NT2/D1 (cell line): ENCODE data around the gene SORCS3.

Experiments
- DNase-seq: peaks from one replicate; pipeline ENCODE4 v3.0.0-alpha.2; 2011; ENCODE audit warnings: low read depth, low spot score
- H3K27me3 ChIP-seq: 2 replicates; pipeline ENCODE4 v1.6.0; 2011; ENCODE audit warnings: mild to moderate bottlenecking; ENCODE audit not compliant: insufficient read length, insufficient read depth
- H3K36me3 ChIP-seq: 2 replicates; pipeline ENCODE4 v1.6.1; 2011; ENCODE audit warnings: mild to moderate bottlenecking, low read length, mixed read lengths; ENCODE audit not compliant: insufficient read depth, insufficient read length
- H3K4me1 ChIP-seq: 2 replicates; pipeline ENCODE4 v1.5.1; 2011; ENCODE audit not compliant: insufficient read depth, insufficient read length
- H3K4me3 ChIP-seq: 2 replicates; pipeline ENCODE4 v1.5.1; 2011; ENCODE audit warnings: low read depth; ENCODE audit not compliant: insufficient read length
- H3K9ac ChIP-seq: 2 replicates; pipeline ENCODE4 v1.6.0; 2011; ENCODE audit warnings: low read depth; ENCODE audit not compliant: insufficient read length
- H3K9me3 ChIP-seq: 2 replicates; pipeline ENCODE4 v1.5.1; 2011; ENCODE audit warnings: mild to moderate bottlenecking, low read length; ENCODE audit not compliant: insufficient read depth
- SUZ12 ChIP-seq: IDR thresholded peaks from 2 replicates; pipeline ENCODE4 v1.6.1; 2011; ENCODE audit not compliant: insufficient read length, insufficient read depth; ENCODE audit errors: extremely low read depth
- YY1 ChIP-seq: IDR thresholded peaks from 2 replicates; pipeline ENCODE4 v1.6.1; 2011; ENCODE audit not compliant: insufficient read length, insufficient read depth
- ZNF274 ChIP-seq: IDR thresholded peaks from 2 replicates; pipeline ENCODE4 v1.6.1; 2011; ENCODE audit warnings: mild to moderate bottlenecking, low read depth, low read length

Gene SORCS3

DNA sequence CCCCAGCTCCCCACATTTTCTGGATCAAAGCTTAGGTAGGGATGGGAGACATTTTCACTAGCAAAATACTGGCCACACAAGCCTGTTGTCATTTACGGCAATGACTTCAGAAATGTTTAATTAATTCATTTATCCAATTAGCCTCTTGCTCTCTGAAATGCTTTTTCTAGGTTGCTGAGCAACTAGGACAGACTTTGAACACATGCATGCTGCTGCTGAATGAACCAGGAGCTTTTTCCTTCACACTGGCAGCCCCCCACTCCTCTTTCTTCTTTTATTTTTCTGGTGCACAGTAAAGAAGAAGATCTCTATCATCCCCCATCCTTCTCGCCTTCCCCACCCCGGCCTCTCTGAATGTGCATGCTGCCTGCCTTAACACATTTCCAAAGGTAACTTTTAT is 22.5 kb downstream of the SORCS3 start:
- H3K9ac ChIP-seq: no peak overlapping the region
- DNase-seq: no peak
- H3K27me3 ChIP-seq: no peaks in the 10 kb centered on the region
- no peaks in the 10 kb centered on the region for H3K4me1 ChIP-seq
- no peak for TF ChIP-seq SUZ12
- TF ChIP-seq YY1: no peak
- TF ChIP-seq ZNF274: no peak
- H3K4me3 ChIP-seq: no peak overlapping the region
- H3K9me3 ChIP-seq: no peaks in the 10 kb centered on the region
- no peaks in the 10 kb centered on the region for H3K36me3 ChIP-seq

DNA sequence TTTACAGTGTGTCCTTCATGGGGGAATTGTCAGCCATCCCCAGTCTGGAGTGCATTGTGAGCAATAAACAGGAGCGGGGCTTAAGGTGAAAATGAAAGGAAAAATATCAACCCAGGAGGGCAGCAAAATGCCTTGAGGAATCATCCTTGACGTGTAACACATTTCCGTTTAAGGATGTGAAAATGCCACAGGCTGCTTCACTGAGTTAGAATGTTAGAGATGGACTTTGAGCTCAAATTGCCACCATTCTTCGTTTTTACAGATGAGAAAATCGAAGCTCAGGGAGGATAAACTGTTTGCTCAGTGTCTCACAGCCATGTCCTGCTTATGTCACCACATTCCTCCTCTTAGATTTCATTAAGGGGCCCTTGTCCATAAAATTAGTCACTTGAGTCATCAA is 23.1 kb downstream of the SORCS3 start:
- TF ChIP-seq SUZ12: no peak
- no peak for TF ChIP-seq ZNF274
- TF ChIP-seq YY1: no peak
- Histone ChIP-seq H3K9ac (no peak overlapping the region), H3K4me3 (no peak overlapping the region), H3K4me1 (no peaks in the 10 kb centered on the region), H3K36me3 (no peaks in the 10 kb centered on the region), H3K27me3 (no peaks in the 10 kb centered on the region), H3K9me3 (no peaks in the 10 kb centered on the region)
- DNase-seq: no peak

DNA sequence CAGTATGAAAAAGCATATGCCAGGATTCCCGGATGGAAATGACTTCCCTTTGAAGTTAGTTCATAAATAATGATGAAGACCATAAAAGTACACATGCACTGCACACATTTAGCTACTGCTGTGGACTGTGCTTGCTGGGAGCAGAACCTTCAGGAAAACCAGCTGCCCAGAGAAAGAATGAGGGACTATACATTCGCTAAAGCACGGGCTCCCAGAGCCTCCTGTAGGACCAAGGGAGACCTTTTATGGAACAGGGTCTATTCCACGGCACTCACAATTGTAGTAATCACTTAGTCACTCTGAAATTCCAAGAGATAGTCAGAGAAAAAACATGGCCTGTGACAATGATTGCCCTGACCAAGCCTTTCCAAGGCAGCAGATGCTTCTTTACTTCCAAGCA is 24.1 kb downstream of the SORCS3 start:
- Histone ChIP-seq H3K9ac (no peak overlapping the region), H3K27me3 (no peaks in the 10 kb centered on the region), H3K4me3 (no peak overlapping the region), H3K36me3 (no peaks in the 10 kb centered on the region), H3K4me1 (no peaks in the 10 kb centered on the region), H3K9me3 (no peaks in the 10 kb centered on the region)
- no peak for DNase-seq
- TF ChIP-seq YY1 (no peak), ZNF274 (no peak), SUZ12 (no peak)

DNA sequence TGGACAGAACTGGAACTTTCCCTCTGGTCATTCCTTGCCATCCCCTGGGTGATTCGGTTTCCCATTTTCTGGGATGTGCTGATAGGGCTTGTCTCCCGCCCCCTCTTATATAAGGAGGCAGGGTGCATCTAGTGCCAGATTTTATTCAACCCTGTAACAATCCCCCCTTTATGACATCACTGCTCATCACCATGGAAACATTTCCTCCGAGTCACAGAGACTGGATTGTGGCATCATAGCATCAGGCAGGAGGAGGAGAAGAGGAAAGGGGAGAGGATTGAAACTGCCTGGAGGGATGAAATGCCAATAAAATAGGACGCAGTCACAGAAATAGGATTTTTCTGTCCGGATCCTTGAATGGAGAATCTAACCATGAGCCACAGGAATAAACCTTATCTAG is 25.0 kb downstream of the SORCS3 start:
- H3K9me3 ChIP-seq: no peaks in the 10 kb centered on the region
- TF ChIP-seq ZNF274 (no peak), YY1 (no peak), SUZ12 (no peak)
- H3K36me3 ChIP-seq: no peaks in the 10 kb centered on the region
- H3K27me3 ChIP-seq: no peaks in the 10 kb centered on the region
- H3K4me1 ChIP-seq: no peaks in the 10 kb centered on the region
- H3K4me3 ChIP-seq: no peak overlapping the region
- DNase-seq: no peak
- H3K9ac ChIP-seq: no peak overlapping the region

DNA sequence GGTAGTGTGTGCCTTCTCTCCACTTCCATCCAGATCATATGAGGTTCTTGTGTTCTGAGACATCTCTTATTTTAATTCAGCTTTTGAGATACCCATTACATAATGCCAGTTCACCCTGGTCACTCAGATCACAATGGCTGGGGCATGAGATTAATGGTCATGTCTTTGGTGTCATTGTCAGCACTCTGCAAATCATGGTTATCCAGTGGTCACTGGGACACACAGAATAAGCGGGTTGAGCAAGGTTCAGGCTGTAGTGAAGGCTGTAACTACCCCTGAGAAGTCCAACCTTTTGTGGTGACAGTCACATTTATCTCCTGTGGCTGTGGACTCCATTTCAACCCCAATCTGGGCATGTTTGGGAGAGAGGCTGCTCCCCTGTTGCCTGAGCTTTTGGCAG is 35.8 kb downstream of the SORCS3 start:
- Histone ChIP-seq H3K4me1 (no peaks in the 10 kb centered on the region), H3K9me3 (no peaks in the 10 kb centered on the region), H3K4me3 (no peak overlapping the region), H3K27me3 (peaks cover 3% of the 10 kb centered on the region), H3K36me3 (no peaks in the 10 kb centered on the region), H3K9ac (no peak overlapping the region)
- TF ChIP-seq ZNF274: no peak
- no peak for TF ChIP-seq SUZ12
- no peak for TF ChIP-seq YY1
- DNase-seq: no peak

DNA sequence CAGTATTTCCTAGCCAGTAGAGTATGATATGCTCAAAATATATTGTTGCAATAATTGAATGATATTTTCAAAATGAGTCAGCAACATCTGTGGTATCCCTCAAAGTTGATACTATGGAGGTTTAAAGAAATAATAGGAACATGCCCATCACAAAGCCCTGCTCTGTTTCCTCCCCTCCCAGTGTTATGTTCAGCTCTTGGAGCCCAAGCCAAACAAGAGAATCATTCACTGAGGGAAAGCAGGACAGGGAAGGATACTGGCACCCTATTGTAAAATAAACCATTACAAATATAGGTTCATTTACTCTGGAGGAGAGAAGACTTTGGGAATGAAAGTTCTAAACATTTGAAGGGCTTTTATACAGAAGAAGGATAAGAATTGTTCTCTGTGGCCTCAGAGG is 37.6 kb downstream of the SORCS3 start:
- peaks cover 8% of the 10 kb centered on the region for H3K27me3 ChIP-seq
- no peak overlapping the region for H3K9ac ChIP-seq
- no peaks in the 10 kb centered on the region for H3K36me3 ChIP-seq
- H3K9me3 ChIP-seq: no peaks in the 10 kb centered on the region
- no peak for TF ChIP-seq ZNF274
- TF ChIP-seq YY1: no peak
- TF ChIP-seq SUZ12: no peak
- H3K4me3 ChIP-seq: no peak overlapping the region
- no peak for DNase-seq
- H3K4me1 ChIP-seq: no peaks in the 10 kb centered on the region

DNA sequence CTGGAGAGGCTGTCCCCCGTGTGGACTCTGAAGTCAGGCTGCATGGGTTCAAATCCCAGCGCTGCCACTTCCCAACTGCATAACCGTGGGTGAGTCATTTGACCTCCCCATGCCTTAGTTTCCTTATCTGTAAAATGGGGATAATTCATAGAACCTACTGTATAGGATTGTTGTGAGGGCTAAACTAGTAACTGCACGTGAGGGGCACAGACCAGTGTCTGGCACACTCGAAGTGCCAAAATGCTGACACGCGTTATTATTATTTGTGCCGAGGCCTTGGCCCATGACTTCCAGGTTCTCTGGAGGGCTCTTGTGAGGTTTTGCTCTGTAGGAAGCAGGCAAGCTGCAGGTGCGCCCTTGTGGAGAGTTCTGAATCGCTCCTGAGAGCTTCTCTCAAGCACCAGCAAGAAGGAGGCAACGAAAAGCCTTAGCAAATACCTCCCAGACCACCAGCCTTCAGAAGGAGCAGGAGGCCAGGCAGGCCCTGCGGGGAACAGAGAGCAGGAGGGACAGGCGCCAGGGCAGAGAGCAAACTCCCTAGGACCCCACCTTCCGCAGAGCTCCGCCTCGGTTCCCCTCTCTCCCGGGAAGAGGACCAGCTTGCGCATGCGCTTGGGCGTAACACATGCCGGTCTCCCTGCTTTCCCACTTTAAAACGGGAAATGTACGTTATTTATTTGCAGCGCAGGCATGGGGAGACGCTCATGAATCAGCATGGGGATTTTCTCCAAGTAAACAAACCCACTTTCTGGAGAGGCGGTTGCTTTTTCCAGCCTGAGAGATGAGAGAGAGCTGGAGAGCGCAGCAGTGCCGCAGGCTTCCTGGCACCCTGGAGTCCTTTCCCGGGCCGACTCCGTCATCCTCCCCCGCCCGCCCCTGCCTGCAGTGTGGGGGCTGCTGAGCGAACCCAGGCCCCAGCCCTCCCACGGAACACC is 39.6 kb downstream of the SORCS3 start:
- peak; percentile 33 for DNase-seq
- Histone ChIP-seq H3K9me3 (no peaks in the 10 kb centered on the region), H3K9ac (peak overlapping the region; percentile 77), H3K4me1 (no peaks in the 10 kb centered on the region), H3K36me3 (no peaks in the 10 kb centered on the region), H3K27me3 (peaks cover 8% of the 10 kb centered on the region), H3K4me3 (peak overlapping the region; percentile 41)
- TF ChIP-seq SUZ12 (no peak), ZNF274 (no peak), YY1 (no peak)
